Spleen (tissue), 11 donors: ENCODE measurements around the gene TESPA1. TPM values are rescaled to one million over a fixed set of nuclear protein-coding genes. Genes with fewer than 3 reads are reported as not detected.
"Not testable (repeated sequence)": the region's sequence is repeated elsewhere in the genome, so short reads cannot be mapped to it uniquely, and the experiment has no call there.

Source experiments
- DNase-seq: peaks from one replicate; pipeline ENCODE4 v3.0.0-alpha.2; 2020
- H3K27ac ChIP-seq, 8 donors: fragments of 200-600 bp; sonication (generic) in 7 of 8; 1 replicate in 4 of 8; 2 replicates in 4 of 8; pipeline versions ENCODE4 v1.5.0 to v1.8.0; 2016 to 2021; ENCODE audit warnings: inconsistent platforms in 4 of 8, mild to moderate bottlenecking in 4 of 8, moderate library complexity in 1 of 8
- H3K27me3 ChIP-seq, 7 donors: fragments of 200-600 bp; sonication (generic) in 6 of 7; replicated peaks in 1 of 7; 1 replicate in 4 of 7; 2 replicates in 3 of 7; pipeline versions ENCODE4 v1.5.0 to v1.8.0; 2016 to 2021; ENCODE audit warnings: inconsistent platforms in 3 of 7, mild to moderate bottlenecking in 1 of 7
- H3K36me3 ChIP-seq, 6 donors: fragments of 200-600 bp; sonication (generic) in 5 of 6; 1 replicate in 4 of 6; 2 replicates in 2 of 6; pipeline versions ENCODE4 v1.5.0 to v1.8.0; 2016 to 2021; ENCODE audit warnings: inconsistent platforms in 2 of 6
- H3K4me1 ChIP-seq, 6 donors: fragments of 200-600 bp; sonication (generic) in 5 of 6; 1 replicate in 3 of 6; 2 replicates in 3 of 6; pipeline versions ENCODE4 v1.5.0 to v1.8.0; 2016 to 2021; ENCODE audit warnings: inconsistent platforms in 3 of 6
- H3K4me3 ChIP-seq, 8 donors: fragments of 200-600 bp; sonication (generic) in 7 of 8; 1 replicate in 4 of 8; 2 replicates in 4 of 8; pipeline versions ENCODE4 v1.5.0 to v1.8.0; 2016 to 2021; ENCODE audit warnings: inconsistent platforms in 4 of 8, mild to moderate bottlenecking in 4 of 8, moderate library complexity in 2 of 8
- H3K9me3 ChIP-seq, 8 donors: fragments of 200-600 bp; sonication (generic) in 7 of 8; 1 replicate in 4 of 8; 2 replicates in 4 of 8; pipeline versions ENCODE4 v1.5.0 to v1.8.0; 2016 to 2021; ENCODE audit warnings: inconsistent platforms in 4 of 8
- POLR2A ChIP-seq, 3 donors: fragments of 450-650 bp; IDR thresholded peaks; one replicate each; pipeline ENCODE4 v1.5.1; 2017; ENCODE audit warnings: antibody characterized with exemption in 3 of 3, mild to moderate bottlenecking in 1 of 3
- POLR2AphosphoS5 ChIP-seq, 3 donors: sonication (generic); formaldehyde crosslinking; IDR thresholded peaks; one replicate each; pipeline ENCODE4 v1.5.1; 2017; ENCODE audit warnings: antibody characterized with exemption in 3 of 3
- WGBS, 5 donors: extraction: QIAGEN DNeasy Blood & Tissue Kit in 3 of 5; methylation state at CpG; one replicate each; pipeline versions ENCODE4 v1.1.5 to v1.1.7; 2013 to 2018; 5-methylcytosine and 5-hydroxymethylcytosine counted together
- intact Hi-C: fragments of 100-400 bp; cut with DNase I; formaldehyde crosslinking; loops from one replicate; pipeline ENCODE4 v1.15.0; 2023; ENCODE audit warnings: low total_unique reads
- polyA plus RNA-seq, 3 donors: library from polyadenylated mRNA; stranded (reverse); fragments of 200-250 nt; gene quantifications; one replicate each; pipeline ENCODE4 v1.2.1, GENCODE V29; 2013
- total RNA-seq, 7 donors: library from RNA; depleted of rRNA in 3 of 7; stranded (reverse); fragments of >200 nt in 3 of 7; fragmentation: NEBNext Ultra II Directional in 4 of 7; extraction: Animal tissue kit (Norgen Biotek cat#: 25700) in 4 of 7; gene quantifications; one replicate each; pipeline versions ENCODE4 v1.1.0 to v1.2.1, GENCODE V29; 2016 to 2021
- TF ChIP-seq, protein P1 (sequence below), 11 experiments: fragments of 200-600 bp in 7 of 11; fragments of 450-650 bp in 4 of 11; sonication (generic) in 4 of 11; IDR thresholded peaks in 8 of 11; conservative IDR thresholded peaks in 3 of 11; 1 replicate in 7 of 11; 2 replicates in 4 of 11; pipeline versions ENCODE4 v1.4.0 to v1.8.0; 2016 to 2021; ENCODE audit warnings: antibody characterized with exemption in 11 of 11, inconsistent platforms in 4 of 11, mild to moderate bottlenecking in 1 of 11
- donor health status: healthy with polysubstance abuse.
- donor health status: DM: no; HTN: no; CAD: no; lungs with moderate emphysema.
- donor health status: DM: no; HTN: no; CAD: no.
- donor health status: Bipolar disorder and iron deficiency.
- donor health status: healthy.
- donor health status: DM: no; HTN: no; CAD: no.
- donor health status: DM: yes; HTN: yes; CAD: no.

The TESPA1 gene
- total and polyA plus RNA-seq, 10 donors, result 7.3 to 16.8 (median 13.4) TPM

GRCh38 chr12:54989829-54990228 is 5.3 kb upstream of the TESPA1 start:
- TF ChIP-seq, protein P1, sequence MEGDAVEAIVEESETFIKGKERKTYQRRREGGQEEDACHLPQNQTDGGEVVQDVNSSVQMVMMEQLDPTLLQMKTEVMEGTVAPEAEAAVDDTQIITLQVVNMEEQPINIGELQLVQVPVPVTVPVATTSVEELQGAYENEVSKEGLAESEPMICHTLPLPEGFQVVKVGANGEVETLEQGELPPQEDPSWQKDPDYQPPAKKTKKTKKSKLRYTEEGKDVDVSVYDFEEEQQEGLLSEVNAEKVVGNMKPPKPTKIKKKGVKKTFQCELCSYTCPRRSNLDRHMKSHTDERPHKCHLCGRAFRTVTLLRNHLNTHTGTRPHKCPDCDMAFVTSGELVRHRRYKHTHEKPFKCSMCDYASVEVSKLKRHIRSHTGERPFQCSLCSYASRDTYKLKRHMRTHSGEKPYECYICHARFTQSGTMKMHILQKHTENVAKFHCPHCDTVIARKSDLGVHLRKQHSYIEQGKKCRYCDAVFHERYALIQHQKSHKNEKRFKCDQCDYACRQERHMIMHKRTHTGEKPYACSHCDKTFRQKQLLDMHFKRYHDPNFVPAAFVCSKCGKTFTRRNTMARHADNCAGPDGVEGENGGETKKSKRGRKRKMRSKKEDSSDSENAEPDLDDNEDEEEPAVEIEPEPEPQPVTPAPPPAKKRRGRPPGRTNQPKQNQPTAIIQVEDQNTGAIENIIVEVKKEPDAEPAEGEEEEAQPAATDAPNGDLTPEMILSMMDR (IDR thresholded peaks at IDR 0.05 in 8 of 11, conservative IDR thresholded peaks at IDR 0.05 in 3 of 11), result no peak
- no peak for TF ChIP-seq POLR2A (IDR thresholded peaks at IDR 0.05)
- TF ChIP-seq POLR2AphosphoS5 (IDR thresholded peaks at IDR 0.05), result no peak
- 68 to 87% (median 79%) methylated on average over 1 of the region's 1 CpG for WGBS, 5 donors
- Histone ChIP-seq H3K4me3 (no peak overlapping the region), H3K9me3 (no peaks in the 10 kb centered on the region), H3K4me1 (peaks cover 8 to 78% (median 29%) of the 10 kb centered on the region in 6 donors), H3K27me3 (no peaks in the 10 kb centered on the region), H3K27ac (peak overlapping the region in 1 of 8 donors; percentile 81), H3K36me3 (no peaks in the 10 kb centered on the region)
- DNase-seq, result no peak
- intact Hi-C loops, result no loop called here

GRCh38 chr12:54988402-54989054 is 4.0 kb upstream of the TESPA1 start:
- no peak for TF ChIP-seq POLR2A (IDR thresholded peaks at IDR 0.05)
- TF ChIP-seq POLR2AphosphoS5 (IDR thresholded peaks at IDR 0.05), result no peak
- TF ChIP-seq, protein P1 (IDR thresholded peaks at IDR 0.05 in 8 of 11, conservative IDR thresholded peaks at IDR 0.05 in 3 of 11), result no peak
- peak overlapping the region in 5 of 8 donors; percentile 6 to 28 (median 18) for H3K27ac ChIP-seq
- 19 to 47% (median 29%) methylated on average over 1 of the region's 1 CpG for WGBS, 5 donors
- H3K4me1 ChIP-seq, result peaks cover 9 to 91% (median 37%) of the 10 kb centered on the region in 6 donors
- H3K36me3 ChIP-seq, result no peaks in the 10 kb centered on the region
- no peaks in the 10 kb centered on the region for H3K9me3 ChIP-seq
- H3K27me3 ChIP-seq, result no peaks in the 10 kb centered on the region
- no peak overlapping the region for H3K4me3 ChIP-seq
- intact Hi-C loops, result no loop called here
- DNase-seq, result peak; percentile 80

DNA sequence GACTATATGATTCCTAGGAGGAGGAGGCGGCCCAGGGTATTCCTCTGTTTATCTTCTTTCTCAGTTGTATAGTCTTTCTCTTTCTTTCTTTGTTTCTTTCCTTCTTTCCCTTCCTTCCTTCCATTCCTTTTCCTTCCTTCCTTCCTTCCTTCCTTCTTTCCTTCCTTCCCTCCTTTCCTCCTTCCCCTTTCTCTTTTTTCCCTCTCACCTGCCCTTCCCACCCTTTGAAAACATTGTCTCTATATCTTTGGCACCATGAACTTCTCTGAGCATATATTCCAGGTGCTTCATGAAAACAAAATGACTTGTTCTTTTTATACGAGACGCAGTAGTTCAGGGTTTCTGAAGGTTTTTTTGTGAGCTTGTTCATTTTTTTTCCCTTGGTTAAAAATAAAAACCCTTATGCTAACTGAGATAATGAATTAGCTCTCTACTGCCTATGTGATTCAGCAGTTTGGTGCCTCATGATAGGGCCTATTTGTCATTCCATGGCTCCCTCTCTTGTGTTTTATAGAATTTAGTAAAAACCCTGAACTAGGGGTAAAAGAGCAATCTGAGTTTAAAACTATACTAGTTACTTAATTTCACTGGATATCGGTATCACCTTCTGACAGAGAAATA is 3.2 kb upstream of the TESPA1 start:
- intact Hi-C loops, result no loop called here
- WGBS, 5 donors, result 63 to 82% (median 68%) methylated on average over 4 of the region's 4 CpGs
- no peak for DNase-seq
- Histone ChIP-seq H3K36me3 (no peaks in the 10 kb centered on the region), H3K27ac (no peak overlapping the region), H3K4me3 (no peak overlapping the region), H3K4me1 (peaks cover 13 to 91% (median 39%) of the 10 kb centered on the region in 6 donors), H3K27me3 (no peaks in the 10 kb centered on the region), H3K9me3 (no peaks in the 10 kb centered on the region)
- TF ChIP-seq POLR2A (IDR thresholded peaks at IDR 0.05) (no peak), POLR2AphosphoS5 (IDR thresholded peaks at IDR 0.05) (no peak)
- TF ChIP-seq, protein P1 (IDR thresholded peaks at IDR 0.05 in 8 of 11, conservative IDR thresholded peaks at IDR 0.05 in 3 of 11), result no peak

DNA sequence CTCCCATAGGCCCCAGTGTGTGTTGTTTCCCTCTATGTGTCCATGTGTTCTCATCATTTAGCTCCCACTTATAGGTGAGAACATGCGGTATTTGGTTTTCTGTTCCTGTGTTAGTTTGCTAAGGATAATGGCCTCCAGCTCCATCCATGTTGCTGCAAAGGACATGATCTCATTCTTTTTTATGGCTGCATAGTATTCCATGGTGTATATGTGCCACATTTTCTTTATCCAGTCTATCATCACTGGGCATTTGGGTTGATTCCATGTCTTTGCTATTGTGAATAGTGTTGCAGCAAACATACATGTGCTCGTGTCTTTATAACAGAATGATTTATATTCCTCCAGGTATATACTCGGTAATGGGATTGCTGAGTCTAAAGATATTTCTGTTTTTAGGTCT is 2.2 kb upstream of the TESPA1 start:
- H3K36me3 ChIP-seq, DNase-seq, H3K27me3 ChIP-seq, H3K27ac ChIP-seq, H3K4me3 ChIP-seq, H3K9me3 ChIP-seq, intact Hi-C loops: not testable (repeated sequence)
- peaks cover 9 to 91% (median 37%) of the 10 kb centered on the region in 6 donors for H3K4me1 ChIP-seq
- 81 to 93% (median 88%) methylated on average over 3 of the region's 3 CpGs for WGBS, 5 donors
